ENCODE data around the gene WDTC1.

DNA sequence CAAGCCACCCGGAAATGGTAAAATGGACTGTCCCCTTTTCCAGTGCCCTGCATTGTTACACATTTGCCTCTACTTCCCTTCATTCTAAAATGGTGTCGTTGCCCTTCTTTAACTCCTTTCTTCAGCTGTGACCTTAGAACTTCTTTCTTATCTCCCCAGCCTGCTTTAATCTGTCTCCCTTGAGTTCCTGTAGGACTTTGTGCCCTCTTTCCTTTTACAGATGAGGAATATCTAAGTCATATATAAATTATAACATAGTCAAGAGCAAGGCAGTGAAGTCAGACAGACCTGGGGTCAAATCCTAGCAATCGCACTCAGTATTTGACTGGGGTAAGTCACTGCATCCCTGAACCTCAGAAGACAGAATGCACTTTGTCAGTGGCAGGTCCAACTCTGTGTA is 56.1 kb downstream of the WDTC1 start:
- TF ChIP-seq, protein P1, sequence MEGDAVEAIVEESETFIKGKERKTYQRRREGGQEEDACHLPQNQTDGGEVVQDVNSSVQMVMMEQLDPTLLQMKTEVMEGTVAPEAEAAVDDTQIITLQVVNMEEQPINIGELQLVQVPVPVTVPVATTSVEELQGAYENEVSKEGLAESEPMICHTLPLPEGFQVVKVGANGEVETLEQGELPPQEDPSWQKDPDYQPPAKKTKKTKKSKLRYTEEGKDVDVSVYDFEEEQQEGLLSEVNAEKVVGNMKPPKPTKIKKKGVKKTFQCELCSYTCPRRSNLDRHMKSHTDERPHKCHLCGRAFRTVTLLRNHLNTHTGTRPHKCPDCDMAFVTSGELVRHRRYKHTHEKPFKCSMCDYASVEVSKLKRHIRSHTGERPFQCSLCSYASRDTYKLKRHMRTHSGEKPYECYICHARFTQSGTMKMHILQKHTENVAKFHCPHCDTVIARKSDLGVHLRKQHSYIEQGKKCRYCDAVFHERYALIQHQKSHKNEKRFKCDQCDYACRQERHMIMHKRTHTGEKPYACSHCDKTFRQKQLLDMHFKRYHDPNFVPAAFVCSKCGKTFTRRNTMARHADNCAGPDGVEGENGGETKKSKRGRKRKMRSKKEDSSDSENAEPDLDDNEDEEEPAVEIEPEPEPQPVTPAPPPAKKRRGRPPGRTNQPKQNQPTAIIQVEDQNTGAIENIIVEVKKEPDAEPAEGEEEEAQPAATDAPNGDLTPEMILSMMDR (IDR thresholded peaks at IDR 0.05): no peak
- TF ChIP-seq POLR2AphosphoS5 (IDR thresholded peaks at IDR 0.05; ENCODE audit: low read depth, low read length) (no peak), TCF7L2 (IDR thresholded peaks at IDR 0.05; ENCODE audit: low read depth, low read length) (no peak)
